HG03103 (cell line): Measurements from ENCODE around the gene BUB1.
A peak's percentile ranks its signal among the peaks of the same experiment; 100 is the strongest.
"Not testable (repeated sequence)": the region's sequence is repeated elsewhere in the genome, so short reads cannot be mapped to it uniquely, and the experiment has no call there.

Experiments
- ATAC-seq: cut with Tn5 transposase; IDR thresholded peaks from one replicate; pipeline ENCODE4 v1.9.1; 2021; ENCODE audit warnings: low read depth; ENCODE audit not compliant: unreplicated experiment

The BUB1 gene

DNA sequence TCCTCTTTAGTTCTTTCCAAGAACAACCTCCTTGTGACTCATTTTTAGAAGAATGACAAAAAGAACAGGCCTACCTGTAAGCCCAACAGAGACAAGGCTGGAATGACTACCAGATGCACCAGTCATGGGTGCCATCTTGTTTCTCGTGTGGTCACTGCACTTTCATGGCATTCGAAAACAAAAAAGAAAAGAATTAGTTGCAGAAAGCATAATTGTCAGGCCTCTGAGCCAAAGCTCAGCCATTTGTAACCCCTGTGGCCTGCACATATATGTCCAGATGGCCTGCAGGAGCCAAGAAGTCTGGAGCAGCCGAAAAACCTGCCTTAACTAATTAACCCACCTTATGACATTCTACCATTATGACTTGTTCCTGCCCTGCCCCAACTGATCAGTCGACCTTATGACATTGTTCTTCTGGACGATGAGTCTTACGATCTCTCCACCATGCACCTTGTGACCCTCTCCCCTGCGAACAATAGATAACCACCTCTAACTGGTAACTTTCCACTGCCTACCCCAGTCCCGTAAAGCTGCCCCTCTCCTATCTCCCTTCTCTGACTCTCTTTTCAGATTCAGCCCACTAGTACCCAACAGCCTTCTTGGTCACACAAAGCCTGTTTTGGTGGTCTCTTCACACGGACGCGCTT lies 13.9 kb upstream of the BUB1 start:
- ATAC-seq: no peak

DNA sequence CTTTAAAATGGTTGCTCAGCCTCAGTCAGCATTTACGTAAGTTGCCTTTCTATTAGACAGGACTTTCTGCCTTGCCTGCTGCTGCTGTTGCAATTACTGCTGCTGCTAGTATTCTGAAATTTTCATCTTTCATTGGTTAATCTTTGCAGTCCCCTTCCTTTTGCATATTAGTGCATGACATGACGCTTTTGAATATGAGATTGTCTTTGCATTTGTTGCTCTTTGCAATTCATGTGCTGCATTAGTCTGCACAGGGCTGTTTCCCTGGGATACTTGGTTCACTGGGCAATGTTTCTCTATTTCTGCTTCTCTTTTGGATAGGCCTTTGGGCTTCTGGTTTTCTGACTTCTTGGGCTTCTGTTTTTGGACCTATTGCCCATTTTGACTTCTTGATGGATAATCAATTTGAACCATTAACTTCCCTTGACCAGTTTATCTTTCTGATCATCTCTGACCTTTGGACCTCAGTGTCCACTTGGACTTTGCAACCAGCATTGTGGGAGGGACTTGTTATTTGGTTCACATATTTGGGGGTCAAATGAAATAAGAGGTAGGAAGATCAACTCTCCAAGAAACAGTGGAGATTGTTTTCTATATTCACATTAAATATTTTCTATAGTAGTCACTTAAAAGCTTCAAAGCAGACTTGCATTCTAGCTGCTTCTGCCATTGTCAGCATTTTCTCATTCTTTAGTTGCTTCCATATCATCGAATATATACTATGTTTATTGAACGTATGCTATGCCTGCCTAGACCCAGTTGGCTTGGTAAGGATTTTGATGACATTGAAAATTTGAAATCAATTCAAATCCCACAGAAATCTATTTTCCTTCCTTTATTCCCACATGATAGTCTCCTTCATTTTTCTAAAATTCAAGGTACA lies 12.5 kb upstream of the BUB1 start:
- no peak for ATAC-seq

DNA sequence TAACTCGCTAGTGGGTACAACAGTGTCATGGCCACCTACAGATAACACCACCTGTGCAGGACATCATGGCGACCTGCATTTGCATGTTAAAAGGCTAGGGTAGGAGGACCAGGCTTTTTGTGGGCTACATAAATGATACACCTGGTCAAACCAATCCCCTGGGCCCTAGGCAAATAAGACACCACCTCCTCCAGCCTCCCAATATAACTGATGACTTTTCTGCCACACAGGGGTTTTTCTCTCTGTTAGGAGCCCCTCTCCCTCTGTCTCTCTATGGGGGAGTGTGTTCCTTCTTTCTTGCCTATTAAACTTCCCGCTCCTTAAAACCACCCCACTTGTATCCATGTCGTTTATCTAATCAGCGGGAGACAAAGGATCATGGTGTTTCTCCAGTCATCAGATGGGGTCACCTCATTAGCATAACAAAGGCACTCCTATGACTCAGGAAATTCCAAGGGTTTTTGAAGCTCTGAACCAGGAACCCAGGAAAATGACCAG lies 10.8 kb upstream of the BUB1 start:
- ATAC-seq: no peak

GRCh38 chr2:110687775-110688484 lies 10.1 kb upstream of the BUB1 start:
- ATAC-seq: not testable (repeated sequence)

DNA sequence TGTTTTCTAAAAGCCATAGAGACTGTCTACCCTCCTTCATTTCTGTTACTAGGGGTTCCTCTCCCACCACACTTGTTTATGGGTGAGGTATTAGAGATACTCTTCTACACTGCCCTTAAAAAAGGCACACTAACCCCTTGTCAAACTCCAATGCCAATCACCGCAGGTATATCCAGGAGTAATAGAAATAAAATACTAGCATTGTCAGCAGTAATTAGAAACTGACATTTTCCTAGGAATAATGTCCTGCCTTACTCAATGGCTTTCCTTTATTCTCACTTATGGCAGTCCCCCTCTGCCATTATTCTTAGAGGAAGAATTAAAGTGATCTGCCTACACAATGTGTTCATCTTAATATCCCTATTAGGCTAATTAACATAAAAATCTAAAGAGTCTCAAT lies 5.0 kb upstream of the BUB1 start:
- no peak for ATAC-seq

- no peak for ATAC-seq
These were observed 4.4 kb upstream of the BUB1 start for GRCh38 chr2:110682267-110682666.

- ATAC-seq: no peak
These were observed 2.8 kb upstream of the BUB1 start for GRCh38 chr2:110680709-110681108.

GRCh38 chr2:110679865-110680264 lies 2.0 kb upstream of the BUB1 start:
- ATAC-seq: no peak

DNA sequence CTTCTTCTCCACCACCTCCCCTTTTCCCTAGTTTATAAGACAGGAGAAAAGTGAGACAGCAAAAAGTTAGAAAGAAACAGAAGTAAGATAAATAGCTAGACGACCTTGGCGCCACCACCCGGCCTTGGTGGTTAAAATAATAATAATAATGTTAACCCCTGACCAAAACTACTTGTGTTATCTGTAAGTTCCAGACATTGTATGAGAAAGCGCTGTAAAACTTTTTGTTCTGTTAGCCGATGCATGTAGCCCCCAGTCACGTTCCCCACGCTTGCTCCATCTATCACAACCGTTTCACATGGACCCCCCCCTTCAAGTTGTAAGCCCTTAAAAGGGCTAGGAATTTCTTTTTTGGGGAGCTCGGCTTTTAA lies 1.5 kb upstream of the BUB1 start:
- ATAC-seq: no peak

DNA sequence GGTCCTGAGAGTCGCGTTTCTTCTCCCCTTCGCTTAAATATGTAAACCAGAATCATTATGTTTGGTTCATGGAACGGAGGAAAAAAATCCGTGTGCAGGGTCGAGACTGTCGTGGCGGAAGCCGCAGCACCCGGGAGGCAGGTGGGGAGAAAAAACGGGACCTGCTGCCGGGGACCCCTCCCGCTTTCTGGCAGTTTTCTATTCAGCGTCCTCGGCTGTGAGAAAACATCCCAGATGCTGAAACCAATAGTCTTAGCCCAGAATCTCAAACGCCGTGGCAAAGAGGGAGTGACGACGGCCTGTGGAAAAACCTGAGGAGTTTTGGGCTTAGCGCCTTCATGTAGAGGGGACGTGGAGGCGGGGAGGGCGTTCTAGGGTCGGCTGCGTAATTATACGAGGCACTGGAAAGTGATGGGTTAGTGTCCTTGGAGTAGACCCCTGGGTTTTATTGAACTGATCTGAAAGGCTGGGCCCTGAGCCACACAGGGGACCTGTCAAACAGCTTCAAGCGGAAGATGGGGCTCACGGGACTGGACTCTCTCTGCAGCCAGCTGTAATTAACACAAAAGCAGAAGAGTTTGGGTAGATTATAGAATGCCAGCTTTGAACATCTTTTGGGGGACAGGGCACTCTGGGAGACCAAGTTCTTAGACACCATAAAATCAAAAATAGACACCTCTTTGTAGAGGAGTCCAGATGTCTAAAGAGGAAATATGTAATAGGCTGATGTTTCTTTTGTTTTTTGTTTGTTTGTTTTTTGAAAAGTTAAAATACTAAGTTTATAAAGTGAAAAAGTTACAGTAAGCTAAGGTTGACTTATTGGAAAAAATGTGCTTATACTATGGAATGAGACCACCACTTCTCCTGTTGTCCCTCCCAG lies 834 bp upstream of the BUB1 start:
- ATAC-seq: no peak

DNA sequence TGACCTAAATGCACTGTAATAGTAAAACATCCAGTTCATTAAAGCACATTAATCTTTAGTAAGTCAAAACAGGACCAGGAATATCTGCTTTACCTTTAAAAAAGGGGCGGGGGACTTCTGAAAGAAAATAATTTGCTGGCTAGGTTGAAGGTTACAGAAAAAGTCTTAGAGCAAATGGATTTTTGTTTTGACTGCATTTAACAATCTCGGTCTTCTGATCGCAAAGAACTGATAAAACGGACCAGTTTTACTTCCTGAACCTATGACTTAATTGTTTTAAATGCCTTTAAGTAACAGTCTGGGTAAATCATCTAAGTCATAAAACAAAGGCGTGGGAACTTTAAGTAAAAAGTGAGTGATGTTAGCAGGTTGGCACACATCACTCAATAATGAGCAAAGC lies 783 bp downstream of the BUB1 start:
- no peak for ATAC-seq

GRCh38 chr2:110675679-110676078 lies 2.2 kb downstream of the BUB1 start:
- ATAC-seq: no peak

DNA sequence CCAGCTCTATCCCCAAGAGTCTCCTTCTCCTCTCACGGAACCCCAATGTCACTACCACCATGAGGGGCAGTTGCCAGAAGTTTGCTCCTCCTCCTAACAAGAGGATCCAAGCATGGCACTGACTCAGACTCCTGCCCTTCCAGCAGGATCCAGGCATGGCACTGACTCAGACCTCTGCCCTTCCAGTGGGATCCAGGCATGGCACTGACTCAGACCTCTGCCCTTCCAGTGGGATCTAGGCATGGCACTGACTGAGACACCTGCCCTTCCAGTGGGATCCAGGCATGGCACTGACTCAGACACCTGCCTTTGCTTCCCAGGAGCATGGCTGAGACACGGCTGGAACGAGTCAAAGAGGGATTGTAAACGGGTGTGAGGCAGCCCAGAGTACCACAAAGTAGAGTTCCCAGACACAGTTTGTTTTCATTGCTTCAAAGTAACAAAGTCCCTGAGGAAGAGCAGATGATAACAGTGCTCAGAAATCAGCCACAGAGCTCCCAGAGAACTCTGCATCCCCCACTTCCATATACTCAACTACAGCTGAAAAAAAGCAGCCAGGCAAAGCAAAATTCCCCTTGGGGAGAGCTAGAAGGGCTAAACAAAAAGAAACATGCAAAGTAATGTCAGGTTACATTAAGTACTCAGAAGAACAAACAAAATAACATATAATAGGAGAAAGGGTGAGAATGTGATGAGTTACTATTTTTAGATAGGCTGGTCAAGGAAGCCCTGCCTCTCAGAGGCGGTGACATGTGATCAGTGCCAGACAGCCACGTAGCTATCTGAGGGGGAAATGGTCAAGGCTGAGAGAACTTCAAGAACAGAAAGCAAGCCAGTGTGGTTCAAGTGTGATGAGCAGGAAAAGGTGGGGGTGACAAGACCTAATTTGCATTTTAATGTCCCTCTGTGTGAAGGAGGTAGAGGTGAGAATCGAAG lies 3.0 kb downstream of the BUB1 start:
- peak; percentile 85 for ATAC-seq

DNA sequence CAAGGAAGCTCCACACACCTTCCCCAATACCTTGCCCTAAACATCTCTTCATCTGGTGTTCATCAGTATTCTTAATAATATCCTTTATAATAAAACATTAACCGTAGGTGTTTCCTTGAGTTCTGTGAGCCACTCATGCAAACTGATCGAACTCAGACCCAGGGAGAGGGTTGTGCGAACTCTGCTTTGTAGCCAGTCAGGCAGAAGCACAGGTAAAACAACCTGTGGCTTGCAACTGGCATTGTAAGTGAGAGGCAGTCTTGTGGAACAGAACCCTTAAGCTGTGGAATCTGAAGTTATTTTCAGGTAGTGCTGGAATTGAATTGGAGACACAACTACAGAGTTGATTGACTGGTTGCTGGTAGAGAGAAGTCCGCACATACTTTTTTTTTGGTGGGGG lies 4.7 kb downstream of the BUB1 start:
- ATAC-seq: no peak

DNA sequence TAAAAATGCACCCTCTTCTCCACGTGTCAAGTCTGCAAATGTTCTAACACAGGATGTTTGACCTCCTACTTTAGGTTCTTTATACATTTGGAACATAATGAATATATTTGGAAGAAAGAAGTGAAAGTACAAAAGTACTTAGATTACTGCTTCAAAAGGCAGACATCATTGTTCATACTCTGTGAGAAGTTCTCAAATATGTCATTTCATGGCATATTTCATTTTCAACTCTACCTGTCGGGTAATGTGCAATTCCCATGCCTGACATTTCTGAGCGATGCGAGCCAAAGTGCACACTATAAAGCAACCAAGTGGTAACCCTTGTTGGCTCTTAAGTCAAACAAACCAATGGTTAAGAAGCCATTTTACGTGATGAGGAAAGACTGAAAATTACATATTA lies 7.0 kb downstream of the BUB1 start:
- ATAC-seq: no peak

- ATAC-seq: no peak
These were observed 8.8 kb downstream of the BUB1 start for GRCh38 chr2:110669079-110669478.

- ATAC-seq: no peak
These were observed 10.8 kb downstream of the BUB1 start for GRCh38 chr2:110667071-110667470.

DNA sequence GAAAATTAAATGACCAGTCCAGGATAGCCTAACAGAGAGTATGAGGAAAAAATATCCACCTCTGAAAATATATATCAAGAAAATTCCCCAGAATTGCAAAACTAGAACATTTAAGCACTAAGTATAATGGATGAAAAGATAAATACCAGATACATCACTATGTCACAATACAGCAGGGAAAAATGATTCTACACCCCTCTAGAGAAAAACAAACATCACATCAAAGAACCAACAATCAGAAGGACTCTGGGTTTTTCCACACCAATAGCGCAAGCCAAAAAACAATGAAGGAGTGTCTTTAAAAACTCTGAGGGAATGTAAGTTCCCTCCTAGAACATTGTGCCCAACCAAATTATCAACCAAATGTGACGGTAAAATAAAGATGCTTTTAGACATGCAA lies 13.7 kb downstream of the BUB1 start:
- ATAC-seq: no peak

- no peak for ATAC-seq
These were observed 15.3 kb downstream of the BUB1 start for GRCh38 chr2:110662560-110662959.
